Psoas muscle (tissue), 8 donors: Measurements from ENCODE around the gene MAST2. TPM values are rescaled to one million over a fixed set of nuclear protein-coding genes. Genes with fewer than 3 reads are reported as not detected.

ENCODE experiments used
- ATAC-seq, 4 donors: fragments of 200-7000 bp; cut with Tn5 transposase; one replicate each; pipeline ENCODE4 v1.9.1; 2020; ENCODE audit warnings: moderate library complexity in 3 of 4, mild to moderate bottlenecking in 2 of 4
- DNase-seq, 2 donors: peaks; one replicate each; pipeline ENCODE4 v3.0.0-alpha.2; 2020
- H3K27ac ChIP-seq: fragments of 200-600 bp; one replicate; pipeline ENCODE4 v1.8.0; 2022
- H3K27me3 ChIP-seq, 3 donors: fragments of 200-600 bp in 1 of 3; one replicate each; pipeline versions ENCODE4 v1.6.1 to v1.8.0; 2013 to 2022; ENCODE audit warnings: low read length in 2 of 3, mild to moderate bottlenecking in 2 of 3, moderate library complexity in 1 of 3; ENCODE audit not compliant: insufficient read depth in 3 of 3
- H3K36me3 ChIP-seq, 2 donors: fragments of 200-600 bp in 1 of 2; one replicate each; pipeline versions ENCODE4 v1.6.1 to v1.8.0; 2013 to 2022; ENCODE audit warnings: low read depth in 1 of 2, mild to moderate bottlenecking in 1 of 2, moderate library complexity in 1 of 2; ENCODE audit not compliant: insufficient read depth in 1 of 2
- H3K4me1 ChIP-seq: fragments of 200-600 bp; one replicate; pipeline ENCODE4 v1.8.0; 2022
- H3K4me3 ChIP-seq: fragments of 200-600 bp; one replicate; pipeline ENCODE4 v1.8.0; 2022; ENCODE audit warnings: mild to moderate bottlenecking
- H3K9me3 ChIP-seq: fragments of 200-600 bp; one replicate; pipeline ENCODE4 v1.8.0; 2022
- WGBS, 3 donors: extraction: QIAGEN DNeasy Blood & Tissue Kit; methylation state at CpG; one replicate each; pipeline versions ENCODE4 v1.1.6 to v1.1.7; 2013; 5-methylcytosine and 5-hydroxymethylcytosine counted together
- intact Hi-C, 2 donors: fragments of 100-400 bp; cut with DNase I; formaldehyde crosslinking; loops; one replicate each; pipeline versions ENCODE4 v1.11.0 to v1.14.2; 2022
- polyA plus RNA-seq, 3 donors: library from polyadenylated mRNA; stranded (reverse); fragments of 200-250 nt; gene quantifications; one replicate each; pipeline ENCODE4 v1.2.3, GENCODE V29; 2013
- total RNA-seq, 4 donors: library from RNA; stranded (reverse); fragmentation: NEBNext Ultra II Directional in 2 of 4; extraction: Animal tissue kit (Norgen Biotek cat#: 25700) in 2 of 4; gene quantifications; one replicate each; pipeline versions ENCODE4 v1.2.1 to v1.2.4, GENCODE V29; 2021 to 2023
- TF ChIP-seq, protein P1 (sequence below): fragments of 200-600 bp; IDR thresholded peaks from one replicate; pipeline ENCODE4 v1.8.0; 2022; ENCODE audit warnings: antibody characterized with exemption
- donor health status: healthy with polysubstance abuse.
- donor health status: DM: no; HTN: no; CAD: no; lungs with moderate emphysema.
- donor health status: Bipolar disorder and iron deficiency.
- donor health status: healthy.
- donor health status: DM: yes; HTN: yes; CAD: no.
- donor health status: DM: no; HTN: no; CAD: no.
- donor health status: DM: no; HTN: no; CAD: no.
- donor health status: DM: yes; HTN: yes; CAD: no.

Gene MAST2
- total and polyA plus RNA-seq, 7 donors, result 97.8 to 266 (median 159) TPM

- H3K4me3 ChIP-seq, result no peak overlapping the region
- H3K36me3 ChIP-seq, result no peaks in the 10 kb centered on the region
- 38 to 65% (median 60%) methylated on average over 6 of the region's 6 CpGs for whole genome bisulfite sequencing, 3 donors
- no peaks in the 10 kb centered on the region for H3K27me3 ChIP-seq
- peak overlapping the region; percentile 85 for H3K27ac ChIP-seq
- no peak for DNase-seq
- no peaks in the 10 kb centered on the region for H3K9me3 ChIP-seq
- TF ChIP-seq, protein P1, sequence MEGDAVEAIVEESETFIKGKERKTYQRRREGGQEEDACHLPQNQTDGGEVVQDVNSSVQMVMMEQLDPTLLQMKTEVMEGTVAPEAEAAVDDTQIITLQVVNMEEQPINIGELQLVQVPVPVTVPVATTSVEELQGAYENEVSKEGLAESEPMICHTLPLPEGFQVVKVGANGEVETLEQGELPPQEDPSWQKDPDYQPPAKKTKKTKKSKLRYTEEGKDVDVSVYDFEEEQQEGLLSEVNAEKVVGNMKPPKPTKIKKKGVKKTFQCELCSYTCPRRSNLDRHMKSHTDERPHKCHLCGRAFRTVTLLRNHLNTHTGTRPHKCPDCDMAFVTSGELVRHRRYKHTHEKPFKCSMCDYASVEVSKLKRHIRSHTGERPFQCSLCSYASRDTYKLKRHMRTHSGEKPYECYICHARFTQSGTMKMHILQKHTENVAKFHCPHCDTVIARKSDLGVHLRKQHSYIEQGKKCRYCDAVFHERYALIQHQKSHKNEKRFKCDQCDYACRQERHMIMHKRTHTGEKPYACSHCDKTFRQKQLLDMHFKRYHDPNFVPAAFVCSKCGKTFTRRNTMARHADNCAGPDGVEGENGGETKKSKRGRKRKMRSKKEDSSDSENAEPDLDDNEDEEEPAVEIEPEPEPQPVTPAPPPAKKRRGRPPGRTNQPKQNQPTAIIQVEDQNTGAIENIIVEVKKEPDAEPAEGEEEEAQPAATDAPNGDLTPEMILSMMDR, result no peak
- intact Hi-C loops, result no loop called here
- no peak for ATAC-seq
- peaks cover 28% of the 10 kb centered on the region for H3K4me1 ChIP-seq
These were observed 36.4 kb upstream of the MAST2 start for GRCh38 chr1:45767035-45767434.

DNA sequence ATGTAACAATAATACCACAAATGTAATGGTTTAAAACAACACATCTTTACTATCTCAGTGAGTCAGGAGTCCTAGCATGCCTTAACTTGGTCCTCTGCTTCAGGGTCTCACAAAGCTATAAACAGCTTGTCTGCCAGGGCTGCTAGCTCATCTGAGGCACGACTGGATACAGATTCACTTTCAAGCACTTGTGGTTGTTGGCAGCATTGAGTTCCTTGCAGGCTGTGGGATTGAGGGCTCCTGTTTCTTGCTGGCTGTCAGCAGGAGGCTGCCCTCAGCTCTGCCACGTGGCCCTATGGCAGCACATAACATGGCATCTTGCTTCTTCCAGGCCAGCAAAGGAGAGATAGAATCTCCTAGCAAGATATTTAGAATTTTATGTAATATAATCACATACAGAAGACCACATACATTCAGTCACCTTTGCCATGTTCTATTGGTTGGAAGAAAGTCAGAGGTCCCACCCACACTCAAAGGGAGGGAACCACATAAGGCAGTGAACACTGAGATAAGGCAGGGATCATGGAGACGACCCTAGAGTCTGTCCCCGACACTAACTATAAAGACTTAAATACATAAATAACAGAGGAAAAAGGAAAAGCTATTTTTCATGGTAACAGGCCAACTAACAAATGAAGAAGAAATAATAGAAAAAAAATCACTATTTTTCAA lies 34.0 kb upstream of the MAST2 start:
- DNase-seq, result peak in 1 of 2 donors; percentile 68
- Histone ChIP-seq H3K4me3 (no peak overlapping the region), H3K36me3 (no peaks in the 10 kb centered on the region), H3K27me3 (no peaks in the 10 kb centered on the region), H3K9me3 (no peaks in the 10 kb centered on the region), H3K4me1 (peaks cover 28% of the 10 kb centered on the region), H3K27ac (peak overlapping the region; percentile 85)
- 25 to 35% (median 25%) methylated on average over 4 of the region's 4 CpGs for WGBS, 3 donors
- TF ChIP-seq, protein P1, result no peak
- intact Hi-C loops, result no loop called here
- peak; percentile 85 to 97 (median 94) for ATAC-seq

- 73 to 89% (median 78%) methylated on average over 3 of the region's 3 CpGs for WGBS, 3 donors
- H3K27me3 ChIP-seq, result no peaks in the 10 kb centered on the region
- no peak overlapping the region for H3K27ac ChIP-seq
- no peak overlapping the region for H3K4me3 ChIP-seq
- H3K4me1 ChIP-seq, result peaks cover 26% of the 10 kb centered on the region
- no peak for DNase-seq
- TF ChIP-seq, protein P1, result no peak
- intact Hi-C loops, result no loop called here
- H3K9me3 ChIP-seq, result no peaks in the 10 kb centered on the region
- no peak for ATAC-seq
- no peaks in the 10 kb centered on the region for H3K36me3 ChIP-seq
These were observed 30.4 kb upstream of the MAST2 start for GRCh38 chr1:45772971-45773370.

DNA sequence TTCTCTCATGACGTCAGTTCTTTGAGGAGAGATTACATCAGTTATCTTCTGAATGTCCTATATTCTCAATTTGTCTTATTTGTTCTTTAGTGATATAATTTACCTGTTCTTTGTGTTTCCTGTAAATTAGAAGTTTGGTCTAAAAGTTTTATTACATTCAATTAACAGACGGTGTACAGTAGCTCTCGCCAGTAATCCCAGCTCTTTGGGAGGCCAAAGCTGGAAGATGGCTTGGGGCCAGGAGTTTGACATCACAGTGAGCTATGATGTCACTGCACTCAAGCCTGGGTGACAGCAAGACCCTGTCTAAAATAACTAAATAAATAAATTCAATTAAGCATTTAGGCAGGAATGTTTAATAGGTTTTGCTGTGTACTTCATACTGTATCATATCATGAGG lies 27.6 kb upstream of the MAST2 start:
- no peak for ATAC-seq
- 78 to 89% (median 80%) methylated on average over 3 of the region's 3 CpGs for WGBS, 3 donors
- Histone ChIP-seq H3K4me1 (peaks cover 6% of the 10 kb centered on the region), H3K9me3 (no peaks in the 10 kb centered on the region), H3K36me3 (no peaks in the 10 kb centered on the region), H3K27ac (no peak overlapping the region), H3K27me3 (no peaks in the 10 kb centered on the region), H3K4me3 (no peak overlapping the region)
- DNase-seq, result no peak
- TF ChIP-seq, protein P1, result no peak
- intact Hi-C loops, result no loop called here

DNA sequence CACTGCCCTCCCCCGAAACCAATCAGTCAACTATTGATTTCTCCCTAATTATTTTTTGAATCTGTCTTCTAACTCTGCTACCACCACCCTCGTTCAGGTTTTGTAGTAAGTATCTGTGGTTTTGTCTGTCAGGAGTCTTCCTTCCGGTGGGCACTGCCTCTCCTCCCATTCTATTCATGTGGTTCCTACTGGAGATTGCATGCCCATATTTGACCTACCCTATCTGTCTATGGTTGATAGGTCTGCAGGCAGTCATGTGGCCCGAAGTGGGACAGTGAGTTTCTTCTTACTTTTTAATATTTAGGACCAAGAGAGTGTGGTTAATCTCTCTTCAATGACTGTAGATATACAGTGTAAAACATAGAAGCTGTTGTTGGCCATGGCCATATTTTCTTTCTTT lies 17.8 kb upstream of the MAST2 start:
- WGBS, 3 donors, result 78 to 82% (median 80%) methylated on average over 4 of the region's 4 CpGs
- TF ChIP-seq, protein P1, result no peak
- no peaks in the 10 kb centered on the region for H3K4me1 ChIP-seq
- no peak overlapping the region for H3K4me3 ChIP-seq
- no peak overlapping the region for H3K27ac ChIP-seq
- H3K9me3 ChIP-seq, result no peaks in the 10 kb centered on the region
- DNase-seq (no peak), ATAC-seq (no peak)
- H3K27me3 ChIP-seq, result no peaks in the 10 kb centered on the region
- intact Hi-C loops, result no loop called here
- no peaks in the 10 kb centered on the region for H3K36me3 ChIP-seq
